Ovary (tissue), 9 donors: ENCODE measurements around the gene ARPC1B. TPM values are rescaled to one million over a fixed set of nuclear protein-coding genes. Genes with fewer than 3 reads are reported as not detected.

ENCODE experiments used
- DNase-seq, 5 donors: peaks; one replicate each; pipeline ENCODE4 v3.0.0-alpha.2; 2019 to 2020
- H3K27ac ChIP-seq, 2 donors: fragments of 200-600 bp; one replicate each; pipeline versions ENCODE4 v1.5.1 to v1.8.0; 2019 to 2022
- H3K27me3 ChIP-seq: fragments of 200-600 bp; one replicate; pipeline ENCODE4 v1.8.0; 2022
- H3K36me3 ChIP-seq: fragments of 200-600 bp; sonication (generic); one replicate; pipeline ENCODE4 v1.5.1; 2019
- H3K4me1 ChIP-seq: one replicate; pipeline ENCODE4 v1.8.1; 2013; ENCODE audit warnings: mild to moderate bottlenecking, moderate library complexity; ENCODE audit not compliant: insufficient read depth
- H3K4me3 ChIP-seq: fragments of 200-600 bp; sonication (generic); one replicate; pipeline ENCODE4 v1.5.1; 2017
- H3K9me3 ChIP-seq, 2 donors: fragments of 200-600 bp in 1 of 2; sonication (generic) in 1 of 2; one replicate each; pipeline versions ENCODE4 v1.5.1 to v1.8.1; 2013 to 2019; ENCODE audit warnings: mild to moderate bottlenecking in 1 of 2, moderate library complexity in 1 of 2
- CTCF ChIP-seq, 3 donors: fragments of 450-650 bp in 2 of 3; fragments of 200-600 bp in 1 of 3; IDR thresholded peaks; one replicate each; pipeline versions ENCODE4 v1.5.1 to v1.8.0; 2016 to 2022; ENCODE audit warnings: antibody characterized with exemption in 3 of 3, mild to moderate bottlenecking in 1 of 3
- EP300 ChIP-seq: sonication (generic); formaldehyde crosslinking; IDR thresholded peaks from one replicate; pipeline ENCODE4 v1.6.1; 2017; ENCODE audit warnings: antibody characterized with exemption
- POLR2A ChIP-seq: fragments of 450-650 bp; IDR thresholded peaks from one replicate; pipeline ENCODE4 v1.6.1; 2017; ENCODE audit warnings: antibody characterized with exemption, mild to moderate bottlenecking, moderate library complexity
- WGBS, 3 donors: extraction: QIAGEN DNeasy Blood & Tissue Kit in 1 of 3; methylation state at CpG; one replicate each; pipeline versions ENCODE4 v1.1.5 to v1.1.7; 2013 to 2017; 5-methylcytosine and 5-hydroxymethylcytosine counted together
- intact Hi-C, 4 donors: fragments of 100-400 bp; cut with DNase I; formaldehyde crosslinking; loops; one replicate each; pipeline versions ENCODE4 v1.11.0 to v1.15.1; 2022 to 2023
- polyA plus RNA-seq, 2 donors: library from polyadenylated mRNA; stranded (reverse); fragments of 200-250 nt in 1 of 2; fragments of 350-450 nt in 1 of 2; fragmentation: Illumina TruSeq in 1 of 2; extraction: RNeasy Lipid Tissue Mini Kit (QIAGEN cat#74804) in 1 of 2; gene quantifications; one replicate each; pipeline ENCODE4 v1.2.3, GENCODE V29; 2013 to 2014
- total RNA-seq, 7 donors: library from RNA; depleted of rRNA in 2 of 7; stranded (reverse); fragments of >200 nt in 2 of 7; fragmentation: NEBNext Ultra II Directional in 3 of 7; extraction: Animal tissue kit (Norgen Biotek cat#: 25700) in 3 of 7; gene quantifications; one replicate each; pipeline versions ENCODE4 v1.1.0 to v1.2.4, GENCODE V29; 2016 to 2023
- donor health status: DM: no; HTN: no; CAD: no; lungs with moderate emphysema.
- donor health status: DM: no; HTN: no; CAD: no.
- donor health status: Bipolar disorder and iron deficiency.
- donor health status: DM: yes; HTN: yes; CAD: no.
- donor health status: DM: no; HTN: no; CAD: no.
- donor health status: DM: yes; HTN: yes; CAD: no.

ARPC1B gene
- total and polyA plus RNA-seq, 9 donors, result 24.2 to 82.5 (median 56.1) TPM

GRCh38 chr7:99387912-99388311 lies 13.4 kb downstream of the ARPC1B start:
- H3K9me3 ChIP-seq, result no peaks in the 10 kb centered on the region
- intact Hi-C loops, result no loop called here
- no peak overlapping the region for H3K4me3 ChIP-seq
- no peaks in the 10 kb centered on the region for H3K4me1 ChIP-seq
- H3K36me3 ChIP-seq, result no peaks in the 10 kb centered on the region
- no peaks in the 10 kb centered on the region for H3K27me3 ChIP-seq
- no peak for TF ChIP-seq EP300
- TF ChIP-seq CTCF (IDR thresholded peaks at IDR 0.05), result no peak
- TF ChIP-seq POLR2A, result no peak
- DNase-seq, result no peak
- WGBS, 3 donors, result 92 to 94% (median 92%) methylated on average over 20 of the region's 20 CpGs
- no peak overlapping the region for H3K27ac ChIP-seq

- Histone ChIP-seq H3K36me3 (no peaks in the 10 kb centered on the region), H3K4me1 (peaks cover 3% of the 10 kb centered on the region), H3K4me3 (no peak overlapping the region), H3K27ac (no peak overlapping the region), H3K27me3 (no peaks in the 10 kb centered on the region), H3K9me3 (no peaks in the 10 kb centered on the region)
- intact Hi-C loops, result loop anchor here in 2 of 4 donors (10.0 kb wide), 1 partner anchor 245 kb away; the partner anchor contains the start of gene SMURF1 (in 2 of the 2)
- TF ChIP-seq EP300, result no peak
- TF ChIP-seq POLR2A, result no peak
- no peak for TF ChIP-seq CTCF (IDR thresholded peaks at IDR 0.05)
- no peak for DNase-seq
- 89 to 92% (median 91%) methylated on average over 13 of the region's 13 CpGs for WGBS, 3 donors
Measured at GRCh38 chr7:99389772-99390171, 15.2 kb downstream of the ARPC1B start.

GRCh38 chr7:99390941-99391602 lies 16.5 kb downstream of the ARPC1B start:
- DNase-seq, result no peak
- Histone ChIP-seq H3K27me3 (no peaks in the 10 kb centered on the region), H3K4me1 (peaks cover 3% of the 10 kb centered on the region), H3K4me3 (no peak overlapping the region), H3K36me3 (no peaks in the 10 kb centered on the region), H3K9me3 (no peaks in the 10 kb centered on the region), H3K27ac (no peak overlapping the region)
- intact Hi-C loops, result loop anchor here in 2 of 4 donors (10.0 kb wide), 1 partner anchor 246 kb away; the partner anchor contains the start of gene SMURF1 (in 2 of the 2)
- TF ChIP-seq EP300, result no peak
- TF ChIP-seq POLR2A, result no peak
- TF ChIP-seq CTCF (IDR thresholded peaks at IDR 0.05), result no peak
- whole genome bisulfite sequencing, 3 donors, result 93% methylated on average over 23 of the region's 23 CpGs

- Histone ChIP-seq H3K27me3 (no peaks in the 10 kb centered on the region), H3K36me3 (no peaks in the 10 kb centered on the region), H3K4me1 (peaks cover 3% of the 10 kb centered on the region), H3K4me3 (no peak overlapping the region), H3K9me3 (no peaks in the 10 kb centered on the region), H3K27ac (no peak overlapping the region)
- no peak for DNase-seq
- intact Hi-C loops, result loop anchor here in 2 of 4 donors (10.0 kb wide), 1 partner anchor 247 kb away; the partner anchor contains the start of gene SMURF1 (in 2 of the 2)
- no peak for TF ChIP-seq POLR2A
- TF ChIP-seq EP300, result no peak
- TF ChIP-seq CTCF (IDR thresholded peaks at IDR 0.05), result no peak
- 86 to 90% (median 87%) methylated on average over 8 of the region's 8 CpGs for WGBS, 3 donors
Measured at GRCh38 chr7:99392046-99392445, 17.5 kb downstream of the ARPC1B start.
